Iris pigment epithelial cell (primary cell): ENCODE measurements around the gene ARHGEF37.
A peak's percentile ranks its signal among the peaks of the same experiment; 100 is the strongest.
"Not testable (repeated sequence)": the region's sequence is repeated elsewhere in the genome, so short reads cannot be mapped to it uniquely, and the experiment has no call there.

Source experiments
- DNase-seq: peaks from one replicate; pipeline ENCODE4 v3.0.0-alpha.2; 2011; ENCODE audit warnings: low read depth

Gene ARHGEF37

GRCh38 chr5:149567226-149567625 lies 14.1 kb upstream of the ARHGEF37 start:
- no peak for DNase-seq

GRCh38 chr5:149572170-149572569 lies 9.1 kb upstream of the ARHGEF37 start:
- DNase-seq = no peak

GRCh38 chr5:149572576-149573231 lies 8.6 kb upstream of the ARHGEF37 start:
- DNase-seq = no peak

GRCh38 chr5:149575131-149575530 lies 6.2 kb upstream of the ARHGEF37 start:
- DNase-seq = no peak

- no peak for DNase-seq
Observed at GRCh38 chr5:149576021-149576420, 5.3 kb upstream of the ARHGEF37 start.

- DNase-seq = no peak
Observed at GRCh38 chr5:149578896-149579295, 2.4 kb upstream of the ARHGEF37 start.

GRCh38 chr5:149580808-149581191 lies 498 bp upstream of the ARHGEF37 start:
- no peak for DNase-seq

GRCh38 chr5:149581931-149582768 lies 852 bp downstream of the ARHGEF37 start:
- DNase-seq = no peak

- no peak for DNase-seq
Observed at GRCh38 chr5:149583394-149583793, 2.1 kb downstream of the ARHGEF37 start.

GRCh38 chr5:149584121-149584520 lies 2.8 kb downstream of the ARHGEF37 start:
- no peak for DNase-seq

- DNase-seq = no peak
Observed at GRCh38 chr5:149585910-149586309, 4.6 kb downstream of the ARHGEF37 start.

GRCh38 chr5:149586708-149587318 lies 5.5 kb downstream of the ARHGEF37 start:
- DNase-seq = no peak

GRCh38 chr5:149588936-149589335 lies 7.6 kb downstream of the ARHGEF37 start:
- no peak for DNase-seq

- DNase-seq = no peak
Observed at GRCh38 chr5:149593370-149593769, 12.1 kb downstream of the ARHGEF37 start.

- no peak for DNase-seq
Observed at GRCh38 chr5:149594206-149594895, 13.1 kb downstream of the ARHGEF37 start.

- peak; percentile 36 for DNase-seq
Observed at GRCh38 chr5:149595105-149595504, 13.8 kb downstream of the ARHGEF37 start.

GRCh38 chr5:149596712-149597111 lies 15.4 kb downstream of the ARHGEF37 start:
- DNase-seq = no peak

GRCh38 chr5:149597618-149598017 lies 16.3 kb downstream of the ARHGEF37 start:
- no peak for DNase-seq

- DNase-seq = not testable (repeated sequence)
Observed at GRCh38 chr5:149598234-149598633, 16.9 kb downstream of the ARHGEF37 start.

GRCh38 chr5:149598966-149599365 lies 17.7 kb downstream of the ARHGEF37 start:
- no peak for DNase-seq

GRCh38 chr5:149599375-149599774 lies 18.1 kb downstream of the ARHGEF37 start:
- no peak for DNase-seq

- DNase-seq = no peak
Observed at GRCh38 chr5:149600932-149601331, 19.6 kb downstream of the ARHGEF37 start.
